Activated CD4-positive, CD25-positive, alpha-beta regulatory T cell (primary cell): ENCODE data around the gene PEX7.
"Not testable (repeated sequence)": the region's sequence is repeated elsewhere in the genome, so short reads cannot be mapped to it uniquely, and the experiment has no call there.

ENCODE experiments used
- DNase-seq, 4 experiments: peaks; one replicate each; lab custom pipeline; 2025; lab: John Stamatoyannopoulos, UW

The PEX7 gene

DNA sequence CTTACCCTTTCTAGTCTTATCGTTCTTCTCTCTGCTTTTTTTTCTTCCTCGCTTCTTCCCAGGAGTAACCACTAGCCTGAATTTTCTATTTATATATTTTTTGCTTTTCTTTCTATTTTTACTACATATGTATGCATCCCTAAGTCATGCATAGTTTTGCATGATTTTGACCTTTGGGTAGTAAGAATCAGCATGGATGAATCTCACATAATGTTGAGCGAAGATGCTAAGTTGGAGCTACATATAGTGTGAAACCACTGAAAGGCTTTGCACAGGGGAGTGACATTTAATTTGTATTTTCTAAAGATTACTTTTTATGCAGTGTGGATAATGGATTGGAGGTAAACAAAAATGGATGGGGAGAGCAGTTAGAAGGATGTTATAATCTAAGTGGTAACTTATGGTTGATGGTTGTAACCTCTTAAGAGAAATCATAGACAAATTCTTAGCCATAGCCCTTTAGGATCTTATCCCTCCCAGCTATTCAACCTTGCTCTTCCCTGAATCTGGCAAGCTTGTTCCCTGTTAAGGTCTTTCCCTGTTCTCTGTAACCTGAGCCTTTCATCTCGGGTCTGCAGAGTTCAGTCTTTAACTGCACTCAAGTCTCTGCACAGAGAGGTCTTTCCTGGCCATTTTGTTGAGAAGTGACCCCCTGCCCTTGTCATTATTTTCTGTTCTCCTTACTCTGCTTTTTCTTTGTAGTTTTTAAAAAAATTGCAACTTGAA lies 18.0 kb downstream of the PEX7 start:
- no peak for DNase-seq

DNA sequence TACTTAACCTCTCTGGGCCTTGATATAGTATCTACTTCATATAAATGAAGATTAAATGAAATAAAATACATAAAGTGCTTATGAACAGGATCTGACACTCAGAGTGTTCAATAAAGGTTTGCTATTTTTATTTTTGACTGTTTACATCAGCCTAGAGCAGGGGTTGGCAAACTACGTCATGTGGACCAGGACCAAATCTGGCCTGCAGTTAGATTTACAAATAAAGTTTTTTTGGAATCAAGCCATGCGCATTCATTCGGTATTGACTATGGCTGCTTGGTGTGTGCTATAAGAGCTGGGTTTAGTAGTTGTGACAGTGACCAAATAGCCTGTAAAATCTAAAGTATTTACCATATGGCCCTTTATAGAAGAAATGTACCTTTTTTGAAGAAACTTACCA lies 20.8 kb downstream of the PEX7 start:
- no peak for DNase-seq

DNA sequence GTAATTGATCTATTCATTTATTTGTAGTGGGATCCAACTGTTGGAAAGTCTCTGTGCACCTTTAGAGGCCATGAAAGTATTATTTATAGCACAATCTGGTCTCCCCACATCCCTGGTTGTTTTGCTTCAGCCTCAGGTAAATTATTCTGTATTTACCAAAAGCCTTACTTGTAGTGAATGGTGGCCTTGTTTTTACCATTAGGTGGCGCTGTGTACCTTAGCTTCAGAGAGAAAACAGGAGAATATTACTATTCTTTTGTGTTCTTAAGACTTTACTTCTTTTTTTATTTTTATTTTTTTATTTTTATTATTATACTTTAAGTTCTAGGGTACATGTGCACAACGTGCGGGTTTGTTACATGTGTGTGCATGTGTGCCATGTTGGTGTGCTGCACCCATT lies 23.7 kb downstream of the PEX7 start:
- no peak for DNase-seq

DNA sequence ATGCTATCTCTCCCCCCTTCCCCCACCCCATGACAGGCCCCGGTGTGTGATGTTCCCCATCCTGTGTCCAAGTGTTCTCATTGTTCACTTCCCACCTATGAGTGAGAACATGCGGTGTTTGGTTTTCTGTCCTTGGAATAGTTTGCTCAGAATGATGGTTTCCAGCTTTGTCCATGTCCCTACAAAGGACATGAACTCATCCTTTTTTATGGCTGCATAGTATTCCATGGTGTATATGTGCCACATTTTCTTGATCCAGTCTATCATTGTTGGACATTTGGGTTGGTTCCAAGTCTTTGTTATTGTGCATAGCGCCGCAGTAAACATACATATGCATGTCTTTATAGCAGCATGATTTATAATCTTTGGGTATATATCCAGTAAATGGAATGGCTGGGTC lies 24.1 kb downstream of the PEX7 start:
- DNase-seq: not testable (repeated sequence)

DNA sequence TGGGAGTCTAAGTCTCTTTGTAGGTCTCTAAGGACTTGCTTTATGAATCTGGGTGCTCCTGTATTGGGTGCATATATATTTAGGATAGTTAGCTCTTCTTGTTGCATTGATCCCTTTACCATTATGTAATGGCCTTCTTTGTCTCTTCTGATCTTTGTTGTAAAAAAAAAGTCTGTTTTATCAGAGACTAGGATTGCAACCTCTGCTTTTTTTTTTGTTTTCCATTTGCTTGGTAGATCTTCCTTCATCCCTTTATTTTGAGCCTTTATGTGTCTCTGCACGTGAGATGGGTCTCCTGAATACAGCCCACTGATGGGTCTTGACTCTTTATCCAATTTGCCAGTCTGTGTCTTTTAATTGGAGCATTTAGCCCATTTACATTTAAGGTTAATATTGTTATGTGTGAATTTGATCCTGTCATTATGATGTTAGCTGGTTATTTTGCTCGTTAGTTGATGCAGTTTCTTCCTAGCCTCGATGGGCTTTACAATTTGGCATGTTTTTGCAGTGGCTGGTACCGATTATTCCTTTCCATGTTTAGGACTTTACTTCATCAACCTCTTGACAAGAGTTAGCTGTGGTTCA lies 27.7 kb downstream of the PEX7 start:
- not testable (repeated sequence) for DNase-seq

DNA sequence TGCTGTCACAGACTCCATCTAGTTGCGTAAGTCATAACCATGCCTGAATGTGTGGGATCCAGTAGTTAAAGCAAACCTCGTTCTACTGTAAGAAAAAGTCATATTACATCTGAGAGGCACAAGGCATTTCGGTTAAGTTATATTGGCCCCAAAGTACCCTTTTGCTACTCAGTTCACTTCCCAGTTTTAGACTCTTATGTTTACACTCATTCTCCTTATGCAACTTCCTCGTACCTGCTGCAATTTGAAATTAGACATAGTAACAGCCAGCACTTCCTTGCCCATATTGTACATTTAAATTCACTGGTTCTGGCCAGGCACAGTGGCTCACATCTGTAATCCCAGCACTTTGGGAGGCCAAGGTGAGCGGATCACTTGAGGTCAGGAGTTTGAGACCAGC lies 37.0 kb downstream of the PEX7 start:
- DNase-seq: no peak

DNA sequence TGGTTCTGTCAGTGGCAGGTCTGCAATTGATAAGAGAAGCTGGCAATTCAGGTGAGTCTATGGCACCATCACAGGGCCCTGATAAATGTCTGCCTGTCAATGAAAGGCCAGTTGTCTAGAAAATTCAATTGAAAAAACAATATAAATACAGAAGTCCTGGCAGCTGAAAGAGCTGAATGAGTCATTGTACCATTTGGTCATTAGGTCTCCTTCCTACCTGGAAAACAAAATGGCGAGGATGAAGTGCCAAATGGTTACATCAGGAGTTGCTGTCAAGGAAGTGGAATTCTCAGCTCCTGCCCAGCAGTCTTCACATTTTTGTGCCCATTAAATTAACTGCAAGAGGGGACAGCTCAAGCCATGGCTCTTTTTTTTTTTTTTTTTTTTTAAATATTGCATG lies 37.7 kb downstream of the PEX7 start:
- no peak for DNase-seq

DNA sequence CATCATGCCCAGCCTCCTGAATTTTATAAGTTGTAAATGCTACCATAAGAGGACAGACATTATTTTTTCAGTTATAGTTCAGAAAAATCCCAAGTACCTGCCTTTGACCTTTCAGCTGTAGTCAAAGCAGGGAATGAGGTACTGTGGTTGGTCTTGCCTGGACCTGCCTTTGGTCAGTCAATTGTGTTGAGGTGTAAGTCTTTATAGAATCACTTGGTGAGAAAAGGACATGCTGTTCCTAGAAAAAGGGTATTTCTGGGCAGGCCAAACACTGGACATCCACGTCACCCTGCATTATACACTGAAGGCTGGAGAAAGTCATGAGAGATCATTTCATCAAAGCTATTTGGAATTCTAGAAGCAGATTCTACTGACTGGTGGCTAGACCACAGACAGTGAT lies 40.3 kb downstream of the PEX7 start:
- no peak for DNase-seq

DNA sequence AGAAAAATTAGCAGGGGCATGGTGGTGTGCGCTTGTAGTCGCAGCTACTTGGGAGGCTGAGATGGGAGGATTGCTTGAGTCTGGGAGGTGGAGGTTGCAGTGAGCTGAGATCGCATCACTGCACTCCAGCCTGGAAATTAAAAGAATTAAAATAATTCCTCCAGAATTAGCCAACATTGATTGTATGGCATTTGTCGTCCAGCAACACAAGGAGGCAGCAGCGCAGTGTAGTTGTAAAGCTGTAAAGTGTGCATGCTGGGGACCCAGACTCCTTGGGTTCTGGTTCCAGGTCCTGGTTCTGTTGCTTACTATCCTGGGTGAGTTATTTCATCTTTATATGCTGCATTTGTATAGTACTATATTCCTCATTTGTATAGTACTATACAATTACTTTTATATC lies 41.4 kb downstream of the PEX7 start:
- DNase-seq: no peak

DNA sequence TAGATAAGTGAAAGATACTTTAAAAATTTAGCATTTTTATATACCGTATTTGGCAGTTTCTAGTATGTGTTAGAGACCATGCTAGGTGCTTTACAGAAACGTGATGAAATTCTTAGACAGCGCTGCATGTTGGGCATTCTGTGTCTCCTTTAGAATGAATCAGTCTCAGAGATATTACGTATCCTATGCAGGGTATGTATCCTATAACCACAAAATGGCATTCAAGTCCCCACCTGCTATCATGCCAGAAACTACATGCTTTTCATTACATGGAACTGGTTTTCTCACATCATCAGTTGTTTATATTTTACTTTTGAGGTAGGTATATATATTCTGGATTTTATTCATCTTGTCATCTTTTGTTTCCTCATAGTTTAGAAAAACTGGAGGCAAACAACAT lies 42.3 kb downstream of the PEX7 start:
- DNase-seq: no peak

DNA sequence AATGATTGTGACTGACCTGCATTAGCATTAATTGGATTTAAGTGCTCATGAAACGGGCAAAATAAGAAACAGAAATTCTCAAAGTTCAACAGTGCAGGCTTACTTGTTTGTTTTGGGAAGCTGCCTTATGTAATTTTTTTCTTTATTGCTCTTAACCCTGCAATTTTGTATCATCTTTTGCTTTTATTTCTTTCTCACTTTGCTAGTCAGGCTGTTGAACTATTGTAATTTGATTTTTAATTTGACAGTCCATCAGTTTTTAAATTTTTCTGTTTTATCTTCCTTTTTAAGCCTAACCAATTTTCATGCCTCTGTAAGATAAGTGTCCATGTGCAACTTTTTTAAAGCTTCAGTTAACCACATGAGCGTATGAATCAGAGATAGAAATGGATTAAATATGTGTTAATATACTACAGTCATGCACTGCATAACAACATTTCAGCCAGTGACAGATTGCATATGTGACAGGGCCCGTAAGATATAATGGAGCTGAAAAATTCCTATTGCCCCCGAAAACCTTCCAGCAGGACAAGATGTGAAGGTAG lies 44.6 kb downstream of the PEX7 start:
- DNase-seq: no peak

DNA sequence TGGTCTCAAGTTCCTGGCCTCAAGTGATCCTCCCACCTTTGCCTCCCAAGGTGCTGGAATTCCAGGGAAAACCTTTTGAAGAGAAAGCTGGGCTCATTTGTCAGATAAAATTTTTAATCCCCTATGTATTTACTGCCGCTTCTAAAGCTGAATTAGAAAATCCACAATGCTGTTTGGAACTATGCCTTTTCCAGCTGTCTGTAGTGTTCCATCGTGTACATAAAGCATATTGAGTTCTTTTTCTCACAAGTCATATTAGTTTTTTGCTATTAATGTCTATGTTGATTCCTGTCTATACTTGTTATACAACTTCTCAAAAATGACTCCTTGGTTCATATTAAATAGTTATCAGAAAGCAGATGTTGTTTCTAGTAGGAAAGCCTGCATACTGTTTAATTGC lies 47.1 kb downstream of the PEX7 start:
- DNase-seq: no peak

DNA sequence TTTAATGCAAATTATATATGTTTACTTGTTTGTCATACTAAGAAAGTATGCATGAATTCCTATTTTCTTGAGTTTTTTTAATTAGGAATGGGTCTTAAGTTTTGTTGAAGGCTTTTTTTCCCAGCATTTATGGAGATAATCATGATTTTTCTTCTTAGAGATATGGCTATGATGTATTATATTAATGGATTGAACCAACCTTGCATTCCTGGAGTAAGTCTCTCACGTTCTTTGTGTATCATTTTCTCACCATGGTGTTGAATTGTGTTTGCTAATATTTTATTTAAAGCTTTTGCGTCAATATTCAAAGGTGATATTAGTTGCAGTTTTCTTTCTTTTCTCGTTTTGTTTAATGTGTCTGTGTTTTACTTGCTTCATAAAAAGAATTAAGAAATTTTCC lies 51.4 kb downstream of the PEX7 start:
- no peak for DNase-seq

DNA sequence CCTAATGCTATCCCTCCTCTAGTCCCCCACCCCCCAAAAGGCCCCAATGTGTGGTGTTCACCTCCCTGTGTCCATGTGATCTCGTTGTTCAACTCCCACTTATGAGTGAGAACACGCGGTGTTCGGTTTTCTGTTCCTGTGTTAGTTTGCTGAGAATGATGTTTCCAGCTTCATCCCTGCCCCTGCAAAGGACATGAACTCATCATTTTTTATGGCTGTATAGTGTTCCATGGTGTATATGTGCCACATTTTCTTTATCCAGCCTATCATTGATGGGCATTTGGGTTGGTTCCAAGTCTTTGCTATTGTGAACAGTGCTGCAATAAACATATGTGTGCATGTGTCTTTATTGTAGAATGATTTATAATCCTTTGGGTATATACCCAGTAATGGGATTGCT lies 54.1 kb downstream of the PEX7 start:
- DNase-seq: not testable (repeated sequence)

DNA sequence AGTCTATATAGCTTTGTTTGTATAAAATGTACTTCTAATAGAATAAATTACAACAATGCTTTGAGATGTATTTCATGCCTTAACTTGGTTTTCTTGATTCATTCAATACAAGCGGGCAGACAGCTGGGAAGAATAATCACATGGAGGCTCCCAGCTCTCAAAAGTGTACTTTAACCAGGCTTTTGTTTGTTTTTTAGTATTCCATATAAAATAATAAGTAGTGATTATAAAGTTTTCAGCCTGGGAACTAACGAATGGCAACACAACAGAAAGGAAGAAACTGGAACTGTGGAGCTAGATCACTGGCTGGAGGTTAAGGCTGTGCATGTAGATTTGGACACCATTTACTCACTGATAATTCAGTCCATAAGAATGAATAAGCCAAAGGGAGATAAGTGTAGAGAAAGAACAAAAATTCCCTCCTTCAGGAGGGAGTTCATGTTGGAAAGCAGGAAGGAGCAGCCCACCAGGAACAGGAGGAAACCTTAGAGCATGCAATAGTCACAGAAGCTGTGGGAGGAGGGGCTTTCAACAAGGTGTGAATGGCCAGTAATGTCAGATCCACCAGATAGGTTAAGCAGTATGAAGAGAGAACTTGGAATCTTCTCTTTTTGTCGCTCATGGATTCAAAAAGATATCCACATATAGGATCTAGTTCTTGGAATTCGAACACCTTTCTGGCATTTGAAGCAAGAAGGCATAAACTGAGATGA lies 58.5 kb downstream of the PEX7 start:
- no peak for DNase-seq

DNA sequence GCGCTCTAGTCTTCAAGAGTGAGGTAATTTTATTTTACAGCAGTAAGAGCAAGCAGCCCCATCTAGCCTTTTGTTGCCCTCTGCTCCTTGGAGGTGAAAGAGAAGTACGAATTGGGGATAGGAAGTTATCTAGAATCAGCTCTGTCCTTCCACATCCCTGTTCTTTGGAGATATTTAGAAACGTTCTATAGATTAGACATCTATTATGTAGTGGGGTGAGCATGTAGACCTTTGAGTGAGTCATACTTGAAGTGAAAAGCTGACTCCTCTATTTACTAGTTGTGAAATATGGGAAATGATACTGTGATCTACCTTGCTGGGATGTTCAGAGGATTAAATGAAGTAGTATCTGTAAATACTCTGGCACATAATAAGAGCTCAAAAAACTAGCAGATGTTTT lies 63.7 kb downstream of the PEX7 start:
- no peak for DNase-seq

DNA sequence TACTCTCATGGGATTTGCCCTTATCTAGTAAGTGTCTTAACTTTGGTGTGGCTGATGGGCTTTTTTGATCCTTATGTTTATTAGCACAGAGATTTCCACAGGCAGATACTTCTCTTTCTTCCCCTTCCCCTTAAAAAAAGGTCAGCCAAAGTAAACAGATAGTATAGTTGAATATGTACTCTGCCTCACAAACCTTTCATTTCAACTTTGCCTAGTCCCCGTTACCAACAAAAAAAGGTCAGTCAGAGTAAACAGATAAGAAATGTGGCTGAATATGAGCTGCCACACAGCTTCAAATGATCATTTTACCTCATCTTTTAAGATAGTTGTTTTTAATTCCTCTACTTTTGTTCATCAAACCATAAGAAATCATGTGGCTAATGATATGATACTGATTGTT lies 65.6 kb downstream of the PEX7 start:
- no peak for DNase-seq

DNA sequence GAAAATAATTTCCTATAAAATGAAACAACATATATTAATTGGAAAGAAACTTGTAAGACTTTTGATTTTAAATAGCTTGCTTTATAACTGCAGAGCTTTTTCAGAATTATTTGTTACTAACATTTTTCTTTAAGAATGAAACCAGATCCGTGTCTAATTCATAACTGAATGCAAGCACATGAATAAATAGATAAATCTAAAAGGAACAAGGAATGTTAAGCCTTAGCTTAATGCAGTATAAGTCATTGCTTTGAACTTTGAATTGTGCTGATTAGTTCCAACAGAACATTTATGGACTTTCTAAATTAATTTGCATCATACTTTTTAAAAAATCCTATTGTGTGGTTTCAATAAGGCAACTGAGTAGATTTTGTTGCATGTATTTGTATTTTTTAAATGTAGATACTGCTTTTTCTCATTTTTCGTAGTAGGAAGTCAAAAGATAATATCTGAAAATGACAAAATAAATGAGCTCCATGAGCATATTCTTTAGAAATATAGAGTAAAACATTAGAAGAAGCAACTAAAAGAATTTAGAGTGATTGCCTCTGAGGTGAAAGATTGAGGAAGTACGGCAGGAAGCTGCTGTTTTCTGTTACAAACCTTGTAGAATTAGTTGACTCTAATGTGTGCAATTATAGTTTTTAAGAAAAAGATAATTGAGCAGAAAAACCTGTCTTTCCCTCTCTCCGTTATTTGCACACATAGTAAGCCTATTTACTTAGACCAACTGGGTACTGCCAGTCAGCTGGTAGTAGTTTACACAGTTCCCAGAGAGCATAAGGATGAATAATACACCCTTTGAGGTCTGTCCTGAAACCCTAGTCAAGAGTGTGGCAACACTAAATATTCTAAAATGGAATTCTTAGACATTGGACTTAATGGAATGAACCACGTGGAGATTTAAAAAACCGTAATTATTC lies 67.1 kb downstream of the PEX7 start:
- DNase-seq: no peak

DNA sequence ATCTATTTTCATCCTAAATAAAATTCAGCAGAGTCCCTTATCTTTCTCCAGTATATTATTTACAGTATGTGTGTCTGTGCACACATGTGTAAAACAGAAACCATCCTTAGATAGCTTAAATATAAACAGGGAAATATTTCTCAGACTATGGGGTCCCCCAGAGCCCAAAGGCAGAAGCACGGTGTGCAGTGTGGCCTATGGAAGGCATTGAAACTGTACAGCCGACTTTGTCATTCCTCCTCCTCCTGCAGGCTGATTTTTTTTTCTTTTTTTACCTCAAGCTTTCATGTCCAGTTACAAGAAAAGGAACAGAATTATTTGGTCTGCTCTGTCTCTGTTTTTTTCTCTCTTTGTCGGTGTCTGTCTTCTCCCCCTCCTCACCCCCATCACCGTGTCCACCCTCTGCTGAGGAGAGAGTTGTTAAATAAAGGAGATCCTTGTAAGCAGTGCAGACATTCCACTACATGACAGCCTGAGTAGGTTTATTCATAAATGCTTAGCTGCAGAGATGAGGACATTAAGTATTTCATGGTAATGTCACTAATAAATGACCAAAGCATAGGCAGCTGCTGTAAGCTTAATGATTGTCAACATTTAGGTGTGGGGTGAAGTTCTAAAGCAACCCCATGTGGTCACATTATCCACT lies 67.9 kb downstream of the PEX7 start:
- DNase-seq: no peak

DNA sequence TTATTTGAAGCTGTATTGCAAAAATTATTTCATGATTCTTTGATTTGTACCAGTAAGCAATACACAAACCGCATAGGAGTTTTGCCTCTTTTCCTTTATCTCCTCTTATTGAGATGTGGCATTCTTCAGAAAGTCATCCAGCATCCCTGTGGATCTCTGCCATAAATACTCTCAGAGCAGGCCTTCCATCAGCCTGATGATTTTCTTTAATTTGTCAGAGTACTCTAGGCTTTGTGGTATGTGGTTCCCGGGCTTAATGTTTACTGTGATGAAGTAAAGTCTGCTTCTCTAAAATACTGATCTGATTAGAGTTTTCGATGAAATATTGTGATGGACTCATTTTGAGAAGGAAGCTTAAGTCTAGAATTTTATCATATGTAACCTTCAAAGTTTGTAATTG lies 68.6 kb downstream of the PEX7 start:
- DNase-seq: no peak

DNA sequence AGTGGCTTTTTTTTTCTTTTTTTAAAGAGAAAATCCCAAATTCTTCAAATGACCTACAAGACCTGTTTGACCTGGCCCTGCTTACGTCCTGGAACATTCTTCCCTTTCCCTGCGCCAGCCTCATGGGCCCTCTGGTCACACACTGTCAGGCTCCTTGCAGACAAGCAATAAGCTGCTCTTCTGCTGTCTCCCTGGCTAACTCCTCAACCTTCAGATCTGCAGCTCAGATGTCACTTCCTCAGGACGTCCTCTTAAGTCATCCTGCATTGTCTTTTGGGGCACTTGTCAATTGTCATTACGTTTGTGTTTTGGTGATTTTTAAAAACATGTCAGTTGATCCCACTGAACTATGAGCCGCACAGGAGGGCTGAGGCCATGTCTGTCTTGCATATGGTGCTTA lies 70.8 kb downstream of the PEX7 start:
- no peak for DNase-seq

DNA sequence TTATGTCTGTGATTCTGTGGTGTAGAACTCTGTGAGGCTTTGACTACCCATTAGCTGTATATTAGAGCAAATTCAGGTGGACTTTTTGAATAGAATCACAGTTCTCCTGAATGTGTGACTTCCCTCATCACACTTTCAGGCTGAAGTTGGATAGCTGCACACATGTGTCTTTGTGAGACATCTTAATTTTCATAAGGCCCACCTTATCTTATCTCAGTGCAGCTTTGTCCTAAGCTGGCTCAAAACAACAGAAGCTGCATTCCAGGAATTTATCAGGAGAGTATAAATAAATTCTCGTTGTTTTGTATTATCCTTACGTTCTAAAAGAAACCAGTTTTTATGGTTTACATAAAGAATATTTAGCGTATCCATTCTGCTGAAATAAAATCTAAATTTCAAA lies 73.5 kb downstream of the PEX7 start:
- no peak for DNase-seq
